ENCODE results near the gene USP7.

The USP7 gene

DNA sequence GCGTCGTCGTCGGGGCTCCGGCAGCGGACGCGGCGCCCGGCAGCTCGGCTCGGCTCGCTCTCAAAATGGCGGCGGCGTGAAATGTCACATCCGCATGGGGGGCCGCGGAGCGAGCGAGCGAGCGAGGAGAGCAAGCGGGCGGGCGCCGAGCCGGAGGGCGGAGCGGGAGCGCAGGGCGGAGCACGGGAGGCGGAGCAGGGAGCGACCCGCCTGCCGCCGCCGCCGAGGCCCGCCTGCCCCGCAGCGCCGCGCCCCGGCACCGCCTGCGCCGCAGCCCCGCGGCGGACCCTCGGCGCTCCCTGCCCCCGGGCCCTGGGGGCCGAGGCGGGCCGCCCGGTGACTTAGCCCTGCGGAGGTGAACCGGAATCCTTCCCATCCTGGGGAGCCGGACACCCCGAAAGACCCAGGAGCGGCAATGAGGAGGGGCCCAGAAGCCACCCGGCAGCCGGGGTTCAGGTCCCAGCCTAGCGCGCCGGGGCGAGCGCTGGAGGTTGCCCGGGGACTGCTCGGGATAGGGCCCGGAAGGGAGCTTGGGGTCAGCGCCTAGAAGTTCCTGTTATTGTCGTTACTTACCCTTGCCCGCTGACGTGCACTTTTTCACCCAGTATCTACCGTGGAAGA lies at the start of gene USP7:
Gene USP7 (minus strand): TSS at position 86 of the 621 bp plus-strand sequence. CDS start 621 bp downstream, outside the sequence.
- Histone ChIP-seq H3K36me3 (ENCODE audit: control insufficient read depth, insufficient read depth, low read length) (no peaks in the 10 kb centered on the region), H3K4me3 (replicated peaks; ENCODE audit: low read depth, low read length) (peak within 1 kb of the TSS; percentile 86), H3K27me3 (replicated peaks; ENCODE audit: control insufficient read depth, insufficient read depth, low read length) (no peaks in the 10 kb centered on the region)
- TF ChIP-seq, protein P1, sequence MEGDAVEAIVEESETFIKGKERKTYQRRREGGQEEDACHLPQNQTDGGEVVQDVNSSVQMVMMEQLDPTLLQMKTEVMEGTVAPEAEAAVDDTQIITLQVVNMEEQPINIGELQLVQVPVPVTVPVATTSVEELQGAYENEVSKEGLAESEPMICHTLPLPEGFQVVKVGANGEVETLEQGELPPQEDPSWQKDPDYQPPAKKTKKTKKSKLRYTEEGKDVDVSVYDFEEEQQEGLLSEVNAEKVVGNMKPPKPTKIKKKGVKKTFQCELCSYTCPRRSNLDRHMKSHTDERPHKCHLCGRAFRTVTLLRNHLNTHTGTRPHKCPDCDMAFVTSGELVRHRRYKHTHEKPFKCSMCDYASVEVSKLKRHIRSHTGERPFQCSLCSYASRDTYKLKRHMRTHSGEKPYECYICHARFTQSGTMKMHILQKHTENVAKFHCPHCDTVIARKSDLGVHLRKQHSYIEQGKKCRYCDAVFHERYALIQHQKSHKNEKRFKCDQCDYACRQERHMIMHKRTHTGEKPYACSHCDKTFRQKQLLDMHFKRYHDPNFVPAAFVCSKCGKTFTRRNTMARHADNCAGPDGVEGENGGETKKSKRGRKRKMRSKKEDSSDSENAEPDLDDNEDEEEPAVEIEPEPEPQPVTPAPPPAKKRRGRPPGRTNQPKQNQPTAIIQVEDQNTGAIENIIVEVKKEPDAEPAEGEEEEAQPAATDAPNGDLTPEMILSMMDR (IDR thresholded peaks at IDR 0.05; ENCODE audit: insufficient read depth, low read length, poor library complexity, severe bottlenecking), result no peak
- DNase-seq (ENCODE audit: extremely low read depth, insufficient read length), result peak; percentile 93

DNA sequence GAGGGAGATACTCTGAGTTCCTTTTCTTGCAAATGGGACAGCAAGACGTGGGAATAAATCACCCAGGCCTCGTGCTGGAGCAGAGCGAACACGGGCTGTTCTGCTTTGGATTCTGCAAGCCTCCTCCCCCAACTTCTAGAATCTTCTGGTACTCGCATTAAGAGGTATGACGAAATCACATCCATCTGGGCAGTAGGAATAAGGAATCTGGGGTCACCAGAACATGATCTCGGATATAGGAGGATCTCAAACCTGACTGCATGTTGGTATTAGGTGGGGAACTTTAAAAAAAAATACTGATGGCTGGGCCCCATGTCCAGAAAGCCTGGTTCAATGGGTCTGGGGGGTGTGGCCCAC lies 49.8 kb upstream of the USP7 start:
- H3K4me3 ChIP-seq (replicated peaks; ENCODE audit: low read depth, low read length), result no peak overlapping the region
- no peaks in the 10 kb centered on the region for H3K27me3 ChIP-seq (replicated peaks; ENCODE audit: control insufficient read depth, insufficient read depth, low read length)
- no peak for DNase-seq (ENCODE audit: extremely low read depth, insufficient read length)
- no peaks in the 10 kb centered on the region for H3K36me3 ChIP-seq (ENCODE audit: control insufficient read depth, insufficient read depth, low read length)
- TF ChIP-seq, protein P1 (IDR thresholded peaks at IDR 0.05; ENCODE audit: insufficient read depth, low read length, poor library complexity, severe bottlenecking), result no peak

DNA sequence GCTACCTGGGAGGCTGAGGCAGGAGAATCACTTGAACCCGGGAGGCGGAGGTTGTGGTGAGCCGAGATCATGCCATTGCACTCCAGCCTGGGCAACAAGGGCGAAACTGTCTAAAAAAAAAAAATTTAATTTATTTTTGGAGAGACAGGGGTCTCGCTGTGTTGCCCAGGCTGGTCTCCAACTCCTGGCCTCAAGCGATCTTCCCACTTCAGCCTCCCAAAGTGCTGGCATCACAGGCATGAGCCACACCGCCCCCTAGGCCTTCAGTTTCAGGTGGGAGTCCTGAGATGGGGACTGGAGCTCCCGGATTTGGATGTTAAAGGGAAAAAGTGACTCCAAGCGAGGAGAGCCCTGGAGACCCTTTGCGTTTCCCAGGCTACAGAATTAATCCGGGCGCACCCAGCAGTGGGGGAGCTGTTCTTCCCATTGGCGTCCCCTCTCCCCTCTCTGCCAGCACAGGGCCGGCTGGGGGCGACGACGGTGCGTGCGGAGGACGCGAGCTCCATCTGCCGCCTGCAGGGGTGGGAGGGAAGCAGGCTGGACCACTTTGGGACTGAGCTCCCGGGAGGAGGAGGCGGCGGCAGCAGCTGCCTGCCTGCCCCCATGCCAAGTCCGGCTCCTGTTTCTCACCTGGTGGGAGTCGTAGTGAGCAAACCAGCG lies 49.3 kb upstream of the USP7 start:
- H3K36me3 ChIP-seq (ENCODE audit: control insufficient read depth, insufficient read depth, low read length), result no peaks in the 10 kb centered on the region
- no peak for DNase-seq (ENCODE audit: extremely low read depth, insufficient read length)
- TF ChIP-seq, protein P1 (IDR thresholded peaks at IDR 0.05; ENCODE audit: insufficient read depth, low read length, poor library complexity, severe bottlenecking), result no peak
- no peak overlapping the region for H3K4me3 ChIP-seq (replicated peaks; ENCODE audit: low read depth, low read length)
- no peaks in the 10 kb centered on the region for H3K27me3 ChIP-seq (replicated peaks; ENCODE audit: control insufficient read depth, insufficient read depth, low read length)

DNA sequence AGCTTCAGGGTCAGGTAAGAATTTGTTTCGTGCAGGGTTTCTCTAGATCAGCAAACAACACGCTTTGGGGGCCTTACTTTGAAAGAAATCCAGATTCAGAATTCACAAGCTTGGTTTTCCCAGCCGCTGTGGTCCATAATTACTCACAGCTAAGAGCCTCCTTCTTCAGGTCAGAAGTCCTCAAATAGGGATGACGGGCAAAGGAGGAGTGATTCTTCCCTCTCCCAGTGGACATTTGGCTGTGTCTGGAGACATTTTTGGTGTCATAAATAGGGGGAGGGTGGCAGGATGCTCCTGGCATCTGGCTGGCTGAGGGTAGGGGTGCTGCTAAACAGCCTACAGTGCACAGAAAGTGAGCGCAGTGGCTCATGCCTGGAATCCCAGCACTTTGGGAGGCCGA lies 48.6 kb upstream of the USP7 start:
- Histone ChIP-seq H3K36me3 (ENCODE audit: control insufficient read depth, insufficient read depth, low read length) (no peaks in the 10 kb centered on the region), H3K27me3 (replicated peaks; ENCODE audit: control insufficient read depth, insufficient read depth, low read length) (no peaks in the 10 kb centered on the region), H3K4me3 (replicated peaks; ENCODE audit: low read depth, low read length) (no peak overlapping the region)
- no peak for DNase-seq (ENCODE audit: extremely low read depth, insufficient read length)
- TF ChIP-seq, protein P1 (IDR thresholded peaks at IDR 0.05; ENCODE audit: insufficient read depth, low read length, poor library complexity, severe bottlenecking), result no peak

DNA sequence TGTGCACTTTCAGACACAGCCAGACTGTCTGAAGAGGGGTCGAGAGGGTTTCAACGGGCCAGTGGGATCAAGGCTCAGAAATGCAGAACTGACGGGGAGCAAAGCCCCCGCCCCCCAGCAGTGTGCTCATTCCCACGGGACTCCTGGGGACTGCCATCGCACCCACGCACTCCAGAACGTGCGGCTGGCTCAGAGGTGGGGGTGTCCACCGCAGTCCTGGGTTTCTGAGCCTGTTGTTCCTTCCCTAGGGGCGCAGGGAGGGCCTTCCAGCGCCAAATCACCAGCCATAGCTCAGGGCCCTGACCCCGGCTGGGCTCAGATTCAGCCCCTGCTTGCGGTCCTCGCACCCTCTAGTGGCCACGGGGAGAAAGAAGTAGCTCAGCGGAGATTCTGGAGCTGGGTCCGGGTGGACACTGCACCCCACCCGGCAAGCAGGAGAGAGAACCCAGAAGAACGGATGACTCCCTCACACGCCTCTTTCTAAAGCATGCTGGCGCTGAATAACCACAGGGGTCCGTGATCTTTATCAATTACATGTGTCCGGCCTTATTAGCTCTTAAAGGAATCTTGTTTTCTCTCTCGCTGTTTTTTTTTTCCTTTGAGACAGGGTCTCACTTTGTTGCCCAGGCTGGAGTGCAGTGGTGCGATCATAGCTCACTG lies 45.0 kb upstream of the USP7 start:
- no peaks in the 10 kb centered on the region for H3K27me3 ChIP-seq (replicated peaks; ENCODE audit: control insufficient read depth, insufficient read depth, low read length)
- no peaks in the 10 kb centered on the region for H3K36me3 ChIP-seq (ENCODE audit: control insufficient read depth, insufficient read depth, low read length)
- peak overlapping the region; percentile 13 for H3K4me3 ChIP-seq (replicated peaks; ENCODE audit: low read depth, low read length)
- TF ChIP-seq, protein P1 (IDR thresholded peaks at IDR 0.05; ENCODE audit: insufficient read depth, low read length, poor library complexity, severe bottlenecking), result peak; percentile 95
- peak; percentile 55 for DNase-seq (ENCODE audit: extremely low read depth, insufficient read length)
